ENCODE measurements around the gene STAT6. TPM values are rescaled to one million over a fixed set of nuclear protein-coding genes. Genes with fewer than 3 reads are reported as not detected.
"Not testable (repeated sequence)": the region's sequence is repeated elsewhere in the genome, so short reads cannot be mapped to it uniquely, and the experiment has no call there.

STAT6 gene
- total and polyA plus RNA-seq, 2 donors (not counting 1 experiment from before 2014, with no cell fraction given) = 103 to 123 TPM

DNA sequence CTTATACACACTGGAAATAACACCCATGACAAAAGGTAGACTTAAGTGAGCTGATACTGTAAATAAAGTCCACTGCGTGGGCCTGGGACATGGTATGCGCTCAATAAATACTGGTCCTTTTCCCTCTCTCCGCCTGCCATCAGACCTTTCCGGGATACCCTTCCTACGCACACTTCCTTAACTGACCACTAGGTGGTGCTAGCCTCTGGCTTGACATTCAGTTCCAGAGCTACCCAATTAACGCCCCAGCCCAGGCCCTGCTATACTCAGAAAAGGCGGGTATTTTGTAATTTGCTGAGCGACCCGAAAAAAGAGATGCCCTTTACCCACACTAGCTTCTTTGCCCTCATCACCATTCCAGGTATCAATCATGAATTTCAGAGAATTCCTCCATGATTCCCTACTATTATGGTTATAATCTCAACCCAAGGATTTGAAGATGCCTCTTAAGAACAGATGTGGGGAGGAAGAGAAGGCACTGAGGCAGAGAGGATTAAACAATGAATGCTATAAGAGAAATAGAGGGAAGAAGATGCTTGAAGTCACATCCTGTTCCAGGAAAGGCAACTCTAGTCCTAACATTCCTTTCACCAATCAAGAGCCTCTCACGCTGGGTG is 13.2 kb upstream of the STAT6 start:
- H3K4me1 ChIP-seq (ENCODE audit: control insufficient read depth, extremely low read depth, insufficient read depth, low read length) = peaks cover 5% of the 10 kb centered on the region
- H2AFZ ChIP-seq (ENCODE audit: low read length) = no peak overlapping the region
- peak; percentile 51 to 79 for DNase-seq (ENCODE audit: low read depth in 2 of 2)
- no peak overlapping the region for H3K27ac ChIP-seq (ENCODE audit: insufficient read depth, low read length)
- H3K27me3 ChIP-seq (ENCODE audit: control insufficient read depth, insufficient read depth, low read length) = no peaks in the 10 kb centered on the region
- no peaks in the 10 kb centered on the region for H4K20me1 ChIP-seq (ENCODE audit: control insufficient read depth, extremely low read depth, insufficient read depth, low read length)
- H3K36me3 ChIP-seq (ENCODE audit: control insufficient read depth, insufficient read depth, low read length) = no peaks in the 10 kb centered on the region
- no peak overlapping the region for H3K4me2 ChIP-seq (ENCODE audit: extremely low read depth, insufficient read depth, low read length)
- peaks cover 8% of the 10 kb centered on the region for H3K79me2 ChIP-seq (ENCODE audit: control insufficient read depth, insufficient read depth, low read length)
- no peaks in the 10 kb centered on the region for H3K9me3 ChIP-seq (ENCODE audit: control insufficient read depth, insufficient read depth, low read depth, low read length)
- no peak overlapping the region for H3K4me3 ChIP-seq (replicated peaks in 1 of 4; ENCODE audit: control extremely low read depth in 1 of 4, insufficient read depth in 1 of 4, low read depth in 3 of 4, low read length in 4 of 4)
- no peak for TF ChIP-seq EZH2 (IDR thresholded peaks at IDR 0.05; ENCODE audit: low read length, missing control alignments)
- TF ChIP-seq CTCF (conservative IDR thresholded peaks at IDR 0.05 in 1 of 2, IDR thresholded peaks at IDR 0.05 in 1 of 2; ENCODE audit: low read depth in 1 of 2, low read length in 2 of 2) = peak; percentile 95 to 98
- no peak overlapping the region for H3K9ac ChIP-seq (ENCODE audit: insufficient read depth, low read length)

DNA sequence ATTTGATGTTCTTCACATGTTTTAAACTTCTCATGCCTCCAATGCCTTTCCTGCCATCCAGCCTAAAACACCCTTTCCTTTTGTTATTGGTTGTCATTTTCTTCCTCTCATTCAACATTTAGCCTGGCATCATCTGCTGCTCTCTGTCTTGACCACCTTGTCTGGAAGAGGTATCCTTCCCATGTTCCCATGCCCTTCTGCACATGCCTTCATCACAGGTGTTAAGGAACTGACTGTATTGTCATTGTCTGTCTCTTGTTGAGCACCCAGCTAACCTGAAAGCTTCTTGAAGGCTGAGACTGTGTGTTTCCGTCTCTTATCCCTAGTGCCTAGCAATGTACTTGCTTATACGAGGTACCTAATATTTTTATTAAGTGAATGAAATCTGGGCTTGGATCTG is 12.7 kb upstream of the STAT6 start:
- H3K27ac ChIP-seq (ENCODE audit: insufficient read depth, low read length) = no peak overlapping the region
- no peak for TF ChIP-seq CTCF (conservative IDR thresholded peaks at IDR 0.05 in 1 of 2, IDR thresholded peaks at IDR 0.05 in 1 of 2; ENCODE audit: low read depth in 1 of 2, low read length in 2 of 2)
- TF ChIP-seq EZH2 (IDR thresholded peaks at IDR 0.05; ENCODE audit: low read length, missing control alignments) = no peak
- H4K20me1 ChIP-seq (ENCODE audit: control insufficient read depth, extremely low read depth, insufficient read depth, low read length) = no peaks in the 10 kb centered on the region
- peaks cover 3% of the 10 kb centered on the region for H3K79me2 ChIP-seq (ENCODE audit: control insufficient read depth, insufficient read depth, low read length)
- no peak overlapping the region for H3K4me3 ChIP-seq (replicated peaks in 1 of 4; ENCODE audit: control extremely low read depth in 1 of 4, insufficient read depth in 1 of 4, low read depth in 3 of 4, low read length in 4 of 4)
- no peak overlapping the region for H3K4me2 ChIP-seq (ENCODE audit: extremely low read depth, insufficient read depth, low read length)
- H2AFZ ChIP-seq (ENCODE audit: low read length) = no peak overlapping the region
- DNase-seq (ENCODE audit: low read depth in 2 of 2) = no peak
- no peaks in the 10 kb centered on the region for H3K27me3 ChIP-seq (ENCODE audit: control insufficient read depth, insufficient read depth, low read length)
- H3K9ac ChIP-seq (ENCODE audit: insufficient read depth, low read length) = no peak overlapping the region
- H3K4me1 ChIP-seq (ENCODE audit: control insufficient read depth, extremely low read depth, insufficient read depth, low read length) = peaks cover 9% of the 10 kb centered on the region
- no peaks in the 10 kb centered on the region for H3K9me3 ChIP-seq (ENCODE audit: control insufficient read depth, insufficient read depth, low read depth, low read length)
- H3K36me3 ChIP-seq (ENCODE audit: control insufficient read depth, insufficient read depth, low read length) = no peaks in the 10 kb centered on the region

DNA sequence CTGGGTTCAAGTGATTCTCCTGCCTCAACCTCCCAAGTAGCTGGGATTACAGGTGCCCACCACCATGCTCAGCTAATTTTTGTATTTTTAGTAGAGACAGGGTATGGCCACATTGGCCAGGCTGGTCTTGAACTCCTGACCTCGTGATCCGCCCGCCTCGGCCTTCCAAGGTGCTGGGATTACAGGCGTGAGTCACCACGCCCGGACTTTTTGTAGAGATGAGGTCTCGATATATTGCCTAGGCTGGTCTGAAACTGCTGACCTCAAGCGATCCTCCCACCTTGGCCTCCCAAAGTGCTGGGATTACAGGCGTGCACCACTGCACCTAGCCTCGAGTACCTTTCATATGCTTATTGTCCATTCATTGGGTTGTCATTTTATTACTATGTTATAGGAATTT is 9.6 kb upstream of the STAT6 start:
- not testable (repeated sequence) for H3K79me2 ChIP-seq (ENCODE audit: control insufficient read depth, insufficient read depth, low read length); H4K20me1 ChIP-seq (ENCODE audit: control insufficient read depth, extremely low read depth, insufficient read depth, low read length); H3K36me3 ChIP-seq (ENCODE audit: control insufficient read depth, insufficient read depth, low read length); H3K27ac ChIP-seq (ENCODE audit: insufficient read depth, low read length); H3K9ac ChIP-seq (ENCODE audit: insufficient read depth, low read length); H3K27me3 ChIP-seq (ENCODE audit: control insufficient read depth, insufficient read depth, low read length); H3K4me3 ChIP-seq (replicated peaks in 1 of 4; ENCODE audit: control extremely low read depth in 1 of 4, insufficient read depth in 1 of 4, low read depth in 3 of 4, low read length in 4 of 4); H3K4me1 ChIP-seq (ENCODE audit: control insufficient read depth, extremely low read depth, insufficient read depth, low read length); H3K9me3 ChIP-seq (ENCODE audit: control insufficient read depth, insufficient read depth, low read depth, low read length); DNase-seq (ENCODE audit: low read depth in 2 of 2); H2AFZ ChIP-seq (ENCODE audit: low read length); H3K4me2 ChIP-seq (ENCODE audit: extremely low read depth, insufficient read depth, low read length)
